ENCODE measurements around the gene AOPEP.

GRCh38 chr9:95079461-95079860, 353.0 kb downstream of the AOPEP start:
- TF ChIP-seq CTCF (IDR thresholded peaks at IDR 0.05; ENCODE audit: low read depth, low read length) (no peak), EZH2phosphoT487 (IDR thresholded peaks at IDR 0.05; ENCODE audit: low read depth) (no peak)

All from OCI-LY3 (cell line).